Sigmoid colon (tissue), 7 donors: ENCODE measurements around the gene NAA35. TPM values are rescaled to one million over a fixed set of nuclear protein-coding genes. Genes with fewer than 3 reads are reported as not detected.

Experiments used
- DNase-seq: peaks from one replicate; pipeline ENCODE4 v3.0.0-alpha.2; 2019
- H3K27ac ChIP-seq, 4 donors: fragments of 200-600 bp; sonication (generic); one replicate each; pipeline ENCODE4 v1.5.1; 2016 to 2019; ENCODE audit warnings: mild to moderate bottlenecking in 1 of 4
- H3K27me3 ChIP-seq, 3 donors: fragments of 200-600 bp; sonication (generic); one replicate each; pipeline ENCODE4 v1.5.1; 2019; ENCODE audit warnings: mild to moderate bottlenecking in 1 of 3
- H3K36me3 ChIP-seq, 4 donors: fragments of 200-600 bp; sonication (generic); one replicate each; pipeline ENCODE4 v1.5.1; 2016 to 2019
- H3K4me1 ChIP-seq, 4 donors: fragments of 200-600 bp; sonication (generic); one replicate each; pipeline ENCODE4 v1.5.1; 2017 to 2019
- H3K4me3 ChIP-seq, 4 donors: fragments of 200-600 bp; sonication (generic); one replicate each; pipeline ENCODE4 v1.5.1; 2017 to 2019; ENCODE audit warnings: mild to moderate bottlenecking in 2 of 4, moderate library complexity in 1 of 4
- H3K9me3 ChIP-seq, 4 donors: fragments of 200-600 bp in 3 of 4; sonication (generic) in 3 of 4; one replicate each; pipeline versions ENCODE4 v1.5.1 to v1.6.1; 2013 to 2019
- CTCF ChIP-seq, 4 experiments: fragments of 450-650 bp in 3 of 4; fragments of 200-600 bp in 1 of 4; IDR thresholded peaks; one replicate each; pipeline ENCODE4 v1.5.1; 2016 to 2019; ENCODE audit warnings: antibody characterized with exemption in 4 of 4, mild to moderate bottlenecking in 3 of 4, moderate library complexity in 2 of 4
- EP300 ChIP-seq, 4 donors: sonication (generic); formaldehyde crosslinking; IDR thresholded peaks; one replicate each; pipeline ENCODE4 v1.6.1; 2017; ENCODE audit warnings: antibody characterized with exemption in 4 of 4
- POLR2A ChIP-seq, 2 donors: fragments of 450-650 bp; IDR thresholded peaks; one replicate each; pipeline ENCODE4 v1.6.1; 2016; ENCODE audit warnings: antibody characterized with exemption in 2 of 2, mild to moderate bottlenecking in 2 of 2, moderate library complexity in 2 of 2
- POLR2AphosphoS5 ChIP-seq, 4 donors: sonication (generic); formaldehyde crosslinking; IDR thresholded peaks; one replicate each; pipeline ENCODE4 v1.6.1; 2017; ENCODE audit warnings: antibody characterized with exemption in 4 of 4
- WGBS, 2 donors: extraction: QIAGEN DNeasy Blood & Tissue Kit; methylation state at CpG; one replicate each; pipeline ENCODE4 v1.1.7; 2013; 5-methylcytosine and 5-hydroxymethylcytosine counted together
- intact Hi-C: fragments of 100-400 bp; cut with DNase I; formaldehyde crosslinking; loops from one replicate; pipeline ENCODE4 v1.15.1; 2023
- polyA plus RNA-seq, 3 donors: library from polyadenylated mRNA; stranded (reverse); fragments of 200-250 nt; gene quantifications; one replicate each; pipeline ENCODE4 v1.2.3, GENCODE V29; 2013
- total RNA-seq, 4 donors: library from RNA; depleted of rRNA; stranded (reverse); fragments of >200 nt; gene quantifications; one replicate each; pipeline ENCODE4 v1.1.0, GENCODE V29; 2016
- donor health status: healthy with polysubstance abuse.
- donor health status: Bipolar disorder and iron deficiency.
- donor health status: healthy.

Gene NAA35
- total and polyA plus RNA-seq, 7 donors = 13.2 to 31.6 (median 19.5) TPM

DNA sequence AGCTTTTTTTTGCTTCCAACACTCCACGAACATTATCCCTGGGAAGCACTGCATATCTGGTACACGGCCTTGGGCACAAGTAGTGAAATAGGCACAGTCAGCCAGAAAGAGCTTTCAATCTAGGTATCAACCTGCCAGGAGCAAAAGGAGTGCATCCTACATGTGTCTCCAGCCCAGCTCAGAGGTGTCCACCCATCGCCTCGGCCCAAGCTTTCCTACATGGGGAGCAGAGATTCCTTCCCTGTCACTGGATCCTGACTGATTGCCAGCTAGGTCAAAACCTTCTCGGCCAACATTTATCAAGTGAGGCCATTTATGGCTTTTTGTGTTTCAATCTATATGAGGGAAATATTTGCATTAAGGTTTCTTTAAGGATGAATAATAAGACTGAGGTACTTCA lies 102.6 kb downstream of the NAA35 start:
- WGBS, 2 donors = 96% methylated on average over 5 of the region's 5 CpGs
- no peak overlapping the region for H3K27ac ChIP-seq
- H3K27me3 ChIP-seq = no peaks in the 10 kb centered on the region
- H3K4me1 ChIP-seq = peaks cover 0 to 17% (median 13%) of the 10 kb centered on the region in 4 donors
- DNase-seq = no peak
- no peak overlapping the region for H3K4me3 ChIP-seq
- H3K36me3 ChIP-seq = no peaks in the 10 kb centered on the region
- H3K9me3 ChIP-seq = no peaks in the 10 kb centered on the region
- TF ChIP-seq POLR2A (IDR thresholded peaks at IDR 0.05) (no peak), POLR2AphosphoS5 (IDR thresholded peaks at IDR 0.05) (no peak), CTCF (IDR thresholded peaks at IDR 0.05) (no peak), EP300 (IDR thresholded peaks at IDR 0.05) (no peak)
- intact Hi-C loops = loop anchor here (5.0 kb wide), 1 partner anchor 34 kb away; no protein-coding TSS in a partner anchor

GRCh38 chr9:86043999-86044398 lies 103.1 kb downstream of the NAA35 start:
- no peaks in the 10 kb centered on the region for H3K36me3 ChIP-seq
- DNase-seq = no peak
- H3K27me3 ChIP-seq = no peaks in the 10 kb centered on the region
- TF ChIP-seq CTCF (IDR thresholded peaks at IDR 0.05) (no peak), EP300 (IDR thresholded peaks at IDR 0.05) (no peak), POLR2A (IDR thresholded peaks at IDR 0.05) (no peak), POLR2AphosphoS5 (IDR thresholded peaks at IDR 0.05) (no peak)
- H3K4me3 ChIP-seq = no peak overlapping the region
- 88 to 93% methylated on average over 4 of the region's 4 CpGs for WGBS, 2 donors
- H3K27ac ChIP-seq = no peak overlapping the region
- H3K9me3 ChIP-seq = no peaks in the 10 kb centered on the region
- peaks cover 0 to 17% (median 13%) of the 10 kb centered on the region in 4 donors for H3K4me1 ChIP-seq
- intact Hi-C loops = loop anchor here (5.0 kb wide), 1 partner anchor 33 kb away; no protein-coding TSS in a partner anchor

DNA sequence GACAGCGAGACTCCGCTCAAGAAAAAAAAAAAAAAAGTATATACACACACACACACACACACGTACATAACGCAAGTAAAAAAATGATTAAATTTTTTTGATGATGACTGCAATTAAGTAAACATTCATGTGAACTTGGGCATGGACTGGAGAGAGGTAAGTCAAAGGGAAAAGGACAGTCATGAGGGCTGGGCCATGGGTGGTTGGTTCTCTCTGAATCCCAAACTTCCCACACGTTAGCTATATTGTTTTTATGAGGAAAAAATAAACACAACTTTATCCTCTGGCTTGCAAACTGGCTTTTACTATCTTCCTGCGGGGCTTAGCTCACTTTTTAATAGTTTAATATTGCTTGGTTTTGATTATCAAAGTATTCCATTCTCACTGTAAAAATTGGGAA lies 104.7 kb downstream of the NAA35 start:
- H3K4me1 ChIP-seq = peaks cover 0 to 16% (median 13%) of the 10 kb centered on the region in 4 donors
- no peaks in the 10 kb centered on the region for H3K27me3 ChIP-seq
- intact Hi-C loops = no loop called here
- WGBS, 2 donors = 53 to 83% methylated on average over 6 of the region's 6 CpGs
- H3K27ac ChIP-seq = no peak overlapping the region
- H3K36me3 ChIP-seq = no peaks in the 10 kb centered on the region
- DNase-seq = no peak
- TF ChIP-seq CTCF (IDR thresholded peaks at IDR 0.05) = no peak
- no peaks in the 10 kb centered on the region for H3K9me3 ChIP-seq
- no peak overlapping the region for H3K4me3 ChIP-seq

DNA sequence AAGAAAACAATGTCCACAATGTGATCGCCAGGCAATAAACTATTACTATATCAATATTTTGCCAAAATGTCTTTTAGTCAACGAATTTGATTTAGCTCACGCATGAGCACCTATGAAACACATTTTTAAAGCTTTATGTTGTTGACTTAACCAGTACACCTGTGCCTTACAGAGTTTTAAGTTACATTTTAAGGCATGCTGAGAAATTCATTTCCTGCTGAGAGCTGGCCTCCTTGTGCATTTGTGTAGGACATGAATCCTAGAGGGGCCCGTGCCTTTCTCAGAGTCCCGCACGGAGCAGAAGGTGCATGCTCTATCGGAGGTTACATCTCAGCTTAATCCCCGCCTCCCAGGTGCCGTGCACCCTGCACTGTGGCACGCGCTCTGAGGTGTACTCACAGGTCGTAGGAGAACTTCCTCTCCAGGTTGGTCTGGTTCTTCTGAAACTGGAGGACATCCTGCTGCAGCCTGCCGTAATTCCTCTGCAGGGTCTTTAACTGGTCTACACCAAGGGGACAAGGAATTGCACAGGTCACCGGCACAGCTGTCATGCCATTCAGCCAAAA lies 105.2 kb downstream of the NAA35 start:
- H3K4me3 ChIP-seq = no peak overlapping the region
- DNase-seq = no peak
- WGBS, 2 donors = 19 to 71% methylated on average over 14 of the region's 14 CpGs
- no peaks in the 10 kb centered on the region for H3K36me3 ChIP-seq
- TF ChIP-seq POLR2A (IDR thresholded peaks at IDR 0.05) (no peak), EP300 (IDR thresholded peaks at IDR 0.05) (no peak), CTCF (IDR thresholded peaks at IDR 0.05) (no peak), POLR2AphosphoS5 (IDR thresholded peaks at IDR 0.05) (no peak)
- no peaks in the 10 kb centered on the region for H3K9me3 ChIP-seq
- peaks cover 0 to 11% (median 9%) of the 10 kb centered on the region in 4 donors for H3K4me1 ChIP-seq
- H3K27ac ChIP-seq = no peak overlapping the region
- H3K27me3 ChIP-seq = no peaks in the 10 kb centered on the region
- intact Hi-C loops = no loop called here

GRCh38 chr9:86046930-86047341 lies 106.0 kb downstream of the NAA35 start:
- Histone ChIP-seq H3K27ac (no peak overlapping the region), H3K9me3 (no peaks in the 10 kb centered on the region), H3K27me3 (no peaks in the 10 kb centered on the region), H3K4me1 (peaks cover 0 to 4% (median 1%) of the 10 kb centered on the region in 4 donors), H3K4me3 (no peak overlapping the region), H3K36me3 (no peaks in the 10 kb centered on the region)
- intact Hi-C loops = no loop called here
- TF ChIP-seq POLR2AphosphoS5 (IDR thresholded peaks at IDR 0.05) (no peak), CTCF (IDR thresholded peaks at IDR 0.05) (no peak), EP300 (IDR thresholded peaks at IDR 0.05) (no peak), POLR2A (IDR thresholded peaks at IDR 0.05) (no peak)
- 67 to 79% methylated on average over 8 of the region's 8 CpGs for WGBS, 2 donors
- DNase-seq = no peak
